GM18520 (cell line): ENCODE measurements around the gene HACD2.

Source experiments
- ATAC-seq: cut with Tn5 transposase; IDR thresholded peaks from one replicate; pipeline ENCODE4 v1.9.1; 2021; ENCODE audit not compliant: unreplicated experiment

Gene HACD2

GRCh38 chr3:123584988-123585937 is at the start of gene HACD2:
Gene HACD2, minus strand, starts transcription at chr3:123585053. Its CDS starts 26 bp downstream, at chr3:123585027.
- ATAC-seq = peak; percentile 88

GRCh38 chr3:123634149-123635051 is 49.5 kb upstream of the HACD2 start:
- no peak for ATAC-seq

GRCh38 chr3:123633530-123633929 is 48.7 kb upstream of the HACD2 start:
- no peak for ATAC-seq

- no peak for ATAC-seq
Observed at GRCh38 chr3:123632161-123632655, 47.4 kb upstream of the HACD2 start.

GRCh38 chr3:123629747-123630047 is 44.8 kb upstream of the HACD2 start:
- ATAC-seq = no peak

GRCh38 chr3:123628996-123629746 is 44.3 kb upstream of the HACD2 start:
- no peak for ATAC-seq

GRCh38 chr3:123627673-123628670 is 43.1 kb upstream of the HACD2 start:
- no peak for ATAC-seq

GRCh38 chr3:123626881-123627280 is 42.0 kb upstream of the HACD2 start:
- ATAC-seq = no peak

GRCh38 chr3:123624302-123624701 is 39.4 kb upstream of the HACD2 start:
- no peak for ATAC-seq

- no peak for ATAC-seq
Observed at GRCh38 chr3:123623346-123623880, 38.6 kb upstream of the HACD2 start.

- no peak for ATAC-seq
Observed at GRCh38 chr3:123622766-123623165, 37.9 kb upstream of the HACD2 start.

- ATAC-seq = no peak
Observed at GRCh38 chr3:123621850-123622189, 37.0 kb upstream of the HACD2 start.

GRCh38 chr3:123621186-123621849 is 36.5 kb upstream of the HACD2 start:
- no peak for ATAC-seq

- no peak for ATAC-seq
Observed at GRCh38 chr3:123620343-123620742, 35.5 kb upstream of the HACD2 start.

GRCh38 chr3:123618768-123619484 is 34.1 kb upstream of the HACD2 start:
- no peak for ATAC-seq

- no peak for ATAC-seq
Observed at GRCh38 chr3:123618076-123618708, 33.3 kb upstream of the HACD2 start.

GRCh38 chr3:123616593-123616992 is 31.7 kb upstream of the HACD2 start:
- ATAC-seq = no peak

GRCh38 chr3:123613543-123613942 is 28.7 kb upstream of the HACD2 start:
- ATAC-seq = no peak
